Measurements from ENCODE around the gene C14orf132.

DNA sequence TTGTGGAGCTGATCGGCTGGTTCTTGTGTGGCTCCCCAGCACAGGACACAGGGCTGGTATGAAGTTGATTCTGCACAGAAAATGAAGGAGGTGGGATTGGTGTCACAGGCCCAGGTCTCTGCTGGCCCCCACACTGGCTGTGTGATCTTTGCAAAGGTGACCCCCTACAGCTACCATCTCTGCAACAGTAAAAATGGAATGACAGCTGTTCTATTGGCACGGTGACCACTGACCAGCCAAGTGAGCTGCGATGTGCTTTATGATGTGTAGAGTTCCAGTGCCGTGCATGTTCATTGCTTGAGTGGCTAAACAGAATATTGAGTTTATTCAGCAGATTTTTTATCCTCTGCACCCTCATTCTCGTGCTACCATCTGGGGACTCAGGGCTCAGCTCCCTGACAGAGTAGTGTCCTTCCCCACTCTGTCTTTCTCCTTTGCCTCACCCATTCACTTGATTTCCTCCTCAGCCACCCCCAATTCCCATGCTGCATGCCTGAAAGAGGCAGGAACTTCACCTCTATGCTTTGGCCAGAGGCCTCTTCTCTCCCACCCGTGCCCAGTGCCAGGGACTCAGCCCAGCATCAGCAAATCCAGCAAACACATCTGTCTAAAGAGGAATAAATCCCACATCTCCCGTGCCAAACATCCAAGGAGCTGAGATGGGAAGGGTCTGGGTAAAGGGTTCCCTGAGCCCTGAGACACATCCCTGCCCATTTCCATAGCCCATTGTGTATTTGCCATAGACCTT is 21.2 kb downstream of the C14orf132 start:
- TF ChIP-seq, protein P1, sequence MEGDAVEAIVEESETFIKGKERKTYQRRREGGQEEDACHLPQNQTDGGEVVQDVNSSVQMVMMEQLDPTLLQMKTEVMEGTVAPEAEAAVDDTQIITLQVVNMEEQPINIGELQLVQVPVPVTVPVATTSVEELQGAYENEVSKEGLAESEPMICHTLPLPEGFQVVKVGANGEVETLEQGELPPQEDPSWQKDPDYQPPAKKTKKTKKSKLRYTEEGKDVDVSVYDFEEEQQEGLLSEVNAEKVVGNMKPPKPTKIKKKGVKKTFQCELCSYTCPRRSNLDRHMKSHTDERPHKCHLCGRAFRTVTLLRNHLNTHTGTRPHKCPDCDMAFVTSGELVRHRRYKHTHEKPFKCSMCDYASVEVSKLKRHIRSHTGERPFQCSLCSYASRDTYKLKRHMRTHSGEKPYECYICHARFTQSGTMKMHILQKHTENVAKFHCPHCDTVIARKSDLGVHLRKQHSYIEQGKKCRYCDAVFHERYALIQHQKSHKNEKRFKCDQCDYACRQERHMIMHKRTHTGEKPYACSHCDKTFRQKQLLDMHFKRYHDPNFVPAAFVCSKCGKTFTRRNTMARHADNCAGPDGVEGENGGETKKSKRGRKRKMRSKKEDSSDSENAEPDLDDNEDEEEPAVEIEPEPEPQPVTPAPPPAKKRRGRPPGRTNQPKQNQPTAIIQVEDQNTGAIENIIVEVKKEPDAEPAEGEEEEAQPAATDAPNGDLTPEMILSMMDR (IDR thresholded peaks at IDR 0.05; ENCODE audit: borderline replicate concordance, extremely low read depth, low read length, poor library complexity, severe bottlenecking), result no peak
- no peak for TF ChIP-seq EZH2 (IDR thresholded peaks at IDR 0.05; ENCODE audit: borderline replicate concordance, low read depth, low read length, severe bottlenecking)
